HG03103 (cell line): Measurements from ENCODE around the gene TMX3.

Source experiments
- ATAC-seq: cut with Tn5 transposase; IDR thresholded peaks from one replicate; pipeline ENCODE4 v1.9.1; 2021; ENCODE audit warnings: low read depth; ENCODE audit not compliant: unreplicated experiment

Gene TMX3

GRCh38 chr18:68714712-68715496 is at the start of gene TMX3:
Gene TMX3, minus strand, starts transcription at chr18:68715108. Its CDS starts 127 bp downstream, at chr18:68714981.
- peak; percentile 94 for ATAC-seq

- ATAC-seq: no peak
Measured at GRCh38 chr18:68764016-68764415, 49.1 kb upstream of the TMX3 start.

GRCh38 chr18:68763083-68763482 is 48.2 kb upstream of the TMX3 start:
- ATAC-seq: no peak

GRCh38 chr18:68759308-68759707 is 44.4 kb upstream of the TMX3 start:
- no peak for ATAC-seq

GRCh38 chr18:68757126-68757525 is 42.2 kb upstream of the TMX3 start:
- no peak for ATAC-seq

GRCh38 chr18:68742206-68742605 is 27.3 kb upstream of the TMX3 start:
- no peak for ATAC-seq

GRCh38 chr18:68740966-68741365 is 26.1 kb upstream of the TMX3 start:
- no peak for ATAC-seq

- no peak for ATAC-seq
Measured at GRCh38 chr18:68739462-68739861, 24.6 kb upstream of the TMX3 start.

- no peak for ATAC-seq
Measured at GRCh38 chr18:68738564-68738963, 23.7 kb upstream of the TMX3 start.

- peak; percentile 95 for ATAC-seq
Measured at GRCh38 chr18:68735483-68736343, 20.8 kb upstream of the TMX3 start.

GRCh38 chr18:68734308-68734707 is 19.4 kb upstream of the TMX3 start:
- no peak for ATAC-seq

GRCh38 chr18:68733707-68734106 is 18.8 kb upstream of the TMX3 start:
- ATAC-seq: no peak

- ATAC-seq: no peak
Measured at GRCh38 chr18:68728081-68728700, 13.3 kb upstream of the TMX3 start.

- ATAC-seq: no peak
Measured at GRCh38 chr18:68727506-68727905, 12.6 kb upstream of the TMX3 start.

- ATAC-seq: no peak
Measured at GRCh38 chr18:68725346-68725745, 10.4 kb upstream of the TMX3 start.

GRCh38 chr18:68724021-68724420 is 9.1 kb upstream of the TMX3 start:
- ATAC-seq: no peak

GRCh38 chr18:68723539-68723938 is 8.6 kb upstream of the TMX3 start:
- ATAC-seq: no peak

GRCh38 chr18:68722821-68723220 is 7.9 kb upstream of the TMX3 start:
- no peak for ATAC-seq

- peak; percentile 83 for ATAC-seq
Measured at GRCh38 chr18:68721681-68722583, 7.0 kb upstream of the TMX3 start.

GRCh38 chr18:68714366-68714711 is 569 bp downstream of the TMX3 start:
- ATAC-seq: no peak
